Right ventricle myocardium inferior (tissue), 1 donor: ENCODE data around the gene PCNX3. TPM values are rescaled to one million over a fixed set of nuclear protein-coding genes. Genes with fewer than 3 reads are reported as not detected.

Experiments used
- ATAC-seq: fragments of 200-7000 bp; cut with Tn5 transposase; one replicate; pipeline ENCODE4 v1.9.1; 2020; ENCODE audit warnings: mild to moderate bottlenecking, moderate library complexity
- DNase-seq: peaks from one replicate; pipeline ENCODE4 v3.0.0; 2021; ENCODE audit errors: missing footprints
- intact Hi-C: fragments of 100-400 bp; cut with DNase I; formaldehyde crosslinking; loops from one replicate; pipeline ENCODE4 v1.11.0; 2022
- total RNA-seq: library from RNA; stranded (reverse); fragmentation: NEBNext Ultra II Directional; extraction: Animal tissue kit (Norgen Biotek cat#: 25700); gene quantifications from one replicate; pipeline ENCODE4 v1.2.1, GENCODE V29; 2021
- donor health status: DM: no; HTN: yes; CAD: no; lungs with severe emphysema.

Gene PCNX3
- total RNA-seq, 1 donor from 2014 or later: 12.4 TPM

DNA sequence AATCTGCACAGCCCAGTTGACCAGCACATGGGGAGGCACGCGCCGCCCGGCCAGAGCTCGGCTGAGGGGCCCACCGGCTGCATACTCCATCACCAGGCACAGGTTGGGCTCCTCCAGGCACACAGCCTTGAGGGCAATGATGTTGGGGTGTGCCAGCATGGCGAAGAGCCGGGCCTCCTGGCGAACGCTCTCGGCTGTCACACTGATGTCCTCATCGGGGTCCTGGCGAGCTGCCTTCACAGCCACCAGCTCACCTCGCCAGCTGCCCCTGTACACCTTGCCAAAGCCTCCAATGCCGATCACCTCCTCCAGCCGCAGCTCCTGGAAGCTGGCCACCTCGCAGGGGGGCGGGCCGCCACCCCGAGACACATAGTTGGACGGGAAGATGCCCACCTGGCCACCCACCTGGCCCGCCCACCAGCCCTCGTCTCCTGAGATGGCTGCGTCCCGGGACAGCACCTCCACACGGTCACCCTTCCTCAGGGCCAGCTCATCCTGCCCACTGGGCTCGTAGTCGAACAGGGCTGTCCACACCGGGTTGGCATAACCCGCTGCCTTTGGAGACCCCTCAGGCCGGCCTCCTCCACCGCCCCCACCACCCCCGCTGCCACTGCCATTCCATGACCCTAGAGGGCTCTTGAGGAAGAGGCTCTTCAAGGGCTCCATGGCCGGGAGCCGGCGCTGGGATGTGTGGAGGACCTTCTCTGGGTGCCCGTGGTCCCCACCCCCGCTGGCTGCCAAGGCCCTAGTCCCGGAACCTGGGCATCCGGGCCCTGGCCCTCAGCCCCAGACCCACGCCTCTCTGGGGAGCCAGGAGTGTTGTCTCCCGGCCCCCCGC is 2.3 kb upstream of the PCNX3 start:
- no peak for DNase-seq
- ATAC-seq: no peak
- intact Hi-C loops: no loop called here

- ATAC-seq (no peak), DNase-seq (peak; percentile 86)
These were observed 486 bp downstream of the PCNX3 start for GRCh38 chr11:65615950-65616574.

DNA sequence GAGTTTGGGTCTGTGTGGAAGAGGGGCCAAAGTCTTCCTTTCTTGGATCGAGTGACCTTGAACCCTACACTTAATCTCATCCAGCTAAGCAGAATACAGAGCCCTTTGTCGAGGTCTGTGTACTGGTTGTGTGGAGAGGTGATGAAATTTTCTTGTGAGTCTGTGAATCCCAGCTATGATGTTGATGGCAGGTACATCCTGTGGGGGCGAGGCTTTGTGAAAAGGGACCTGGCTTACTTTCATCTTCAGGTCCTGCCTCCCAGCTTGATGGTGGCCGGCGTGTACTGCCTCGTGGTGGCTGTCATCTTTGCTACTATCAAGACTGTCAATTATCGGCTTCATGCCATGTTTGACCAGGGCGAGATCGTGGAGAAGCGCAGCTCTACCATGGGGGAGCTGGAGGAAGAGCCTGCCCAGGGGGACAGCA is 1.0 kb downstream of the PCNX3 start:
- ATAC-seq (no peak), DNase-seq (no peak)
- intact Hi-C loops: no loop called here

More at GRCh38 chr11:65615950-65616574, 486 bp downstream of the PCNX3 start:
- intact Hi-C loops: loop anchor here (2.0 kb wide), 3 partner anchors 37 to 75 kb away; partner anchors contain the start of gene RELA

DNA sequence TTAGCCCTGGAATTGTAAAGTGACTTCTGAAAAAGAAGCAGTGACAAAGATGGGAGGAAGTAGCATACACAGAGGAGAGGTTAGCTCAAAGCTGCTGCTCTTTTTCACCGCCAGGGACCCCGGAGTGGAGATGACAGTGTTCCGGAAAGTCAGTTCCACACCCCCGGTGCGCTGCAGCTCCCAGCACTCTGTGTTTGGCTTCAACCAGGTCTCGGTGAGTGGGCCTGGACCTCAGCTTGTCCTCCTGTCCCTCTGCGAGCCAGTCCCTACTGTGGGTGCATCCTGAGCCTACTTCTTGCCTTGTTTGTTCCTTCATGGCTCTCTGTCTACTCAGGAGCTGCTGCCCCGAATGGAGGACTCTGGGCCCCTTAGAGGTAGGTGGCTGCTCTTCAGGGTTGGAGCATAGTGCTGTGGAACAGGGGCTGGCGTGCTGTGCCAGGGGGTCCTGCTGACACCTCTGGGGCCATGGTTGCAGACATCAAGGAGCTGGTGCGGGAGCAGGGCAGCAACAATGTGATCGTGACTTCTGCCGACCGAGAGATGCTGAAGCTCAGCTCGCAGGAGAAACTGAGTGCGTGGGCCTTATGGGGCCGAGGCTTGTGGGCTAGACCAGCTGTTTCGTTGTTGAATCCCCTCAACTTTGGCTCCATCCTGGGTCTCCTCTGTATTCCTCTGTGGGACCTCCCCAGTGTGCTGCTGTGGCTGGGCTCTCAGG is 1.7 kb downstream of the PCNX3 start:
- intact Hi-C loops: no loop called here
- ATAC-seq (no peak), DNase-seq (no peak)

DNA sequence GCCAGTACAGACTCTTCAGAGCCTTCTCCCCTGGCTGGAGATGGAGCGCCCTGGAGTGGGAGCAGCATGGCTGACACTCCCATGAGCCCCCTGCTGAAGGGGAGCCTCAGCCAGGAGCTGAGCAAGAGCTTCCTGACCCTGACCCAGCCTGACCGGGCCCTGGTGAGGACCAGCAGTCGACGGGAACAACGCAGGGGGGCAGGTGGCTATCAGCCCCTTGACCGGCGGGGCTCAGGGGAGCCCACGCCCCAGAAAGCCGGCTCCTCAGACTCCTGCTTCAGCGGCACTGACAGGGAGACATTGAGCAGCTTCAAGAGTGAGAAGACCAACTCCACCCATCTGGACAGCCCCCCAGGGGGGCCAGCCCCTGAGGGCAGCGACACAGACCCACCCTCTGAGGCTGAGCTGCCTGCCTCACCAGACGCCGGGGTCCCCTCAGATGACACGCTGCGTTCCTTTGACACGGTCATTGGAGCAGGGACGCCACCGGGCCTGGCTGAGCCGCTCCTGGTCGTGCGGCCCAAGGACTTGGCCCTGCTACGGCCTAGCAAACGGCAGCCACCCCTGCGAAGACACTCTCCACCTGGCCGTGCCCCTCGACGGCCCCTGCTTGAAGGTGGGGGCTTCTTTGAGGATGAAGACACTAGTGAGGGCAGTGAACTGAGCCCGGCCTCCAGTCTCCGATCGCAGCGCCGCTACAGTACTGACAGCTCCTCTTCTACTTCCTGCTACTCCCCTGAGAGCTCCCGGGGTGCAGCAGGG is 2.6 kb downstream of the PCNX3 start:
- intact Hi-C loops: no loop called here
- DNase-seq: no peak
- ATAC-seq: no peak

- ATAC-seq: no peak
- no peak for DNase-seq
- intact Hi-C loops: no loop called here
These were observed 3.2 kb downstream of the PCNX3 start for GRCh38 chr11:65618763-65619162.

- intact Hi-C loops: no loop called here
- no peak for ATAC-seq
- DNase-seq: no peak
These were observed 3.8 kb downstream of the PCNX3 start for GRCh38 chr11:65619281-65619928.

DNA sequence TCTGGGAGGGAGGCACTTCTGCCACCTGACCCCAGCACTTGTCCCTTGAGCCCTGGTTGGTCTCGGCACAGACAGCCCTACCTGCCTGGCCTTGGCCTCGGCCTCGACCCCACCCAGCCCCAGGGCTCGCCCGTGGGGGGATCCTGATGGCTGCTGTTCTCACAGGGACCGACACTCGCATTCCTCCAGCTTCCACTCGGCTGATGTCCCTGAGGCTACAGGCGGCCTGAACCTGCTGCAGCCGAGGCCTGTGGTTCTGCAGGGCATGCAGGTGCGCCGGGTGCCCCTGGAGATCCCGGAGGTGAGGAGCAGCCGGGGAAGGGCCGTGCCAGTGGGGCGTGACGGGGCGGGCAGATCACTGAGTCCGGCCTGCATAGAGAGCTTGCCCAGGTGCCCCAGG is 5.1 kb downstream of the PCNX3 start:
- no peak for ATAC-seq
- DNase-seq: no peak
- intact Hi-C loops: no loop called here

DNA sequence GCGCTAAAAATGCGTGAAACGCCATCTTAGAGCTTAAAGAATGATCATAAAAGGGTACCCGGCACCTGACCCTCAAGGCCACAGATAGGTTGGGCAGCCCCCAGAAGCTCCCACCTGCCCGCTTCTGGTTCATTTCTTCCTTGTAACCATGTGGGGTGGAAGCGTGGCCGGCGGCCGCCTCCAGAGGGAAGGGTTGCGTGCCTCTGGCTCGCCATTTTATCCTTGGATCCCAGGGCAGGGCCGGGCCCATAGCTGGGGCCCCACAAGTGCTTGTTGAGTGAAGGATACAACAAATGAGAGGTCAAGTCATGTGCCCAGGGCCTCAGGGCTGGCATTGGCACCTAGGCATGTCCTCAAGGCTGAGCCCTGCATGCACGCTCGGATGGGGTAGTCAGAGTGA is 5.9 kb downstream of the PCNX3 start:
- intact Hi-C loops: no loop called here
- ATAC-seq: no peak
- DNase-seq: no peak

DNA sequence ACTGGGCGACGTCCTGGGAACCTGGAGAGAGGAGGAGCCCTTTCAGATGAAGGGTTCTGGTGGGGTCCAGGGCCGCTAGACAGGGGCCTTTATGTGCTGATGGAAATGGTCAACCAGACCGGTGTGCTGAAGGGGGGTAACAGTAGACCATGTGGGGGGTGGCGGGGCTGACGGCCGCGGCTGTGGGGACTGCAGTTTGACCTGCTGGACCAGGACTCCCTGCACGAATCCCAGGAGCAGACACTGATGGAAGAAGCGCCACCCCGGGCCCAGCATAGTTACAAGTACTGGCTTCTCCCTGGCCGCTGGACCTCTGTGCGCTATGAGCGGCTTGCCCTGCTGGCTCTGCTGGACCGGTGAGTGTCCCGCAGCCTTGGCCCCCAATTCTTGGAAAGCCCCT is 6.4 kb downstream of the PCNX3 start:
- DNase-seq: no peak
- intact Hi-C loops: no loop called here

GRCh38 chr11:65623177-65623576 is 7.6 kb downstream of the PCNX3 start:
- no peak for ATAC-seq
- DNase-seq: no peak

More for the DNA sequence above, 6.4 kb downstream of the PCNX3 start:
- ATAC-seq: no peak

DNA sequence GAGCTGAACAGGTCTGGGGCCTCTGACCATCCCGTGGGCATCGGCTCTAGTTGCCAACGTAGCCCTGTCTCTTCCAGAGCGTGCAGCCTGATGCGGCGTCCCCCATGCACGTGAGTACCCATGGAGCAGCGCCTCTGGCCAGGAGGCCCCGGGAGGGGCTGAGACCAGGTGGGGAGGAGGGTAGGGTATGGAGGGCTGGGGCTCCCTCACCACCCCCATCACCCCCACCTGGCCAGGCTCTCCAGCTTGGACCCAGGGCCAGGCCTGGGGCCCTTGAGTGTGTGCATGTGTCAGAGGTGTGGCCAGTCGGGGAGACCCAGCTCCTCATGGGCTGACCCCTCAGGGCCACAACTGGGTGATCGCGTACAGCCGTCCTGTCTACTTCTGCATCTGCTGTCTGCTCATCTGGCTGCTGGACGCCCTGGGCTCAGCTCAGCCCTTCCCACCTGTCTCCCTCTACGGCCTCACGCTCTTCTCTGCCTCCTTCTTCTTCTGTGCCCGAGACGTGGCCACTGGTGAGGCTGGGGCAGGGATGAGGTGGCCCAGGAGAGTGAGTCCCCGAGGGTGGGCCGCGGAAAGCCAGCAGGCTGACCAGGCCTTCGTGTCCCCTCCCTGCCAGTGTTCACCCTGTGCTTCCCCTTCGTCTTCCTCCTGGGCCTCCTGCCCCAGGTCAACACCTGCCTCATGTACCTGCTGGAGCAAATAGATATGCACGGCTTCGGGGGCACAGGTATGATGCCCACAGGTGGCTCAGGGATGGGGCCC is 8.5 kb downstream of the PCNX3 start:
- intact Hi-C loops: no loop called here
- DNase-seq (no peak), ATAC-seq (no peak)

More at GRCh38 chr11:65623177-65623576, 7.6 kb downstream of the PCNX3 start:
- intact Hi-C loops: no loop called here

DNA sequence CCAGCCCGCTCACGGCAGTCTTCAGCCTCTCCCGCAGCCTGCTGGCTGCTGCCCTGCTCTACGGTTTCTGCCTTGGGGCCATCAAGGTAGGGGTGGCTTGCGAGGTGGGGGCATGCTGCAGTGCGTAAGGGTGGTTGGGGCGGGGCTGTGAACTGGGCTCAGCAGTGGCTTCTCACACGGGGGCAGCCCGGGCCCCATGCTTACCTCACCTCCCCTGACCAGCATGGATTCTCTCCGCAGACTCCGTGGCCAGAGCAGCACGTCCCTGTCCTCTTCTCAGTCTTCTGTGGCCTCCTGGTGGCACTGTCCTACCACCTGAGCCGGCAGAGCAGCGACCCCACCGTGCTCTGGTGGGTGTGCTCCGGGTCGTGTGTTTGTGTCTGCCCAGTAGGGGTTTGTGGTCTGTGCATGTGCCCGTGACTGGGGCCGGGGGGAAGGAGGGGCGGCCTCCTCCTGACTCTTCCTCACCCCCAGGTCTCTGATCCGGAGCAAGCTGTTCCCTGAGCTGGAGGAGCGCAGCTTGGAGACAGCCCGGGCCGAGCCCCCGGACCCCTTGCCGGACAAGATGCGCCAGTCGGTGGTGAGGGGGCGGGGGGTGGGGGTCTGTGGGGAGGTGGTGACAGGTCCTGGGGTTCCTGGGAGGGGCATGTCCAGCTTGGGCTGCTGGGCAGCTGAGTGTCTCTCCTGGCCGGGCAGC is 9.5 kb downstream of the PCNX3 start:
- DNase-seq (no peak), ATAC-seq (no peak)
- intact Hi-C loops: no loop called here

- ATAC-seq (peak; percentile 80), DNase-seq (peak; percentile 89)
- intact Hi-C loops: no loop called here
These were observed 10.2 kb downstream of the PCNX3 start for GRCh38 chr11:65625628-65626342.

DNA sequence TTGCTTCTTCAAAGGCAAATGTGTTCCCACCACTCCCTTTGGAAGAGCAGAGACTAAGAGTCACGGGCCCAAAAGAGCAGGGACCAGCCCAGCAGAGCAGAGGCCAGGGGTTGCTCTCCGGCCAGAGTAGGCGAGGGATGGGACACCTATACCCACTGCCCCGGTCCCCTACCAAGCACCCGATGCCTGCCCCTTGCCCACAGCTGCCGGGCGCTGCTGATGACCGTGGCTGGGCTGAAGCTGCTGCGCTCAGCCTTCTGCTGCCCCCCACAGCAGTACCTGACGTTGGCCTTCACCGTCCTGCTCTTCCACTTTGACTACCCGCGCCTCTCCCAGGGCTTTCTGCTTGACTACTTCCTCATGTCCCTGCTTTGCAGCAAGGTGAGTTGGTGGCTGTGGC is 11.6 kb downstream of the PCNX3 start:
- intact Hi-C loops: no loop called here
- no peak for ATAC-seq

GRCh38 chr11:65629579-65629978 is 14.0 kb downstream of the PCNX3 start:
- no peak for ATAC-seq
- intact Hi-C loops: no loop called here
- no peak for DNase-seq

More for the DNA sequence above, 11.6 kb downstream of the PCNX3 start:
- no peak for DNase-seq

DNA sequence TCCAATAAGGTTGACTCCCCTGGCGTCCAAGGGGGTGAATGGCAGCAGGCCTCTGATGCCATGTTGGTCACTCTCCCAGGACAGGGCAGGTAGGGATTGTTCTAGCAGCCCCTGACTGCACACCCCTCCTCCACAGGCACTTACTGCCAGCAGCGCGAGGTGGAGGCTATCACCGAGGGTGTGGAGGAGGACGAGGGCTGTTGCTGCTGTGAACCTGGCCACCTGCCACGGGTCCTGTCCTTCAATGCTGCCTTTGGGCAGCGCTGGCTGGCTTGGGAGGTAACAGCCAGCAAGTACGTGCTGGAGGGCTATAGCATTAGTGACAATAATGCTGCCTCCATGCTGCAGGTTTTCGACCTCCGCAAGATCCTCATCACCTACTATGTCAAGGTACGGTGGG is 14.6 kb downstream of the PCNX3 start:
- DNase-seq (no peak), ATAC-seq (peak; percentile 30)
- intact Hi-C loops: no loop called here
